ENCODE measurements around the gene FADD. TPM values are rescaled to one million over a fixed set of nuclear protein-coding genes. Genes with fewer than 3 reads are reported as not detected.

The FADD gene
- total RNA-seq, 1 donor from 2014 or later, result 20.0 TPM

Other genes starting within 250 kb of the FADD start
- gene ANO1, start 125.0 kb upstream of the FADD start, total RNA-seq, result 8.7 and 9.1 TPM in 2 replicates
- 70.1 and 70.8 TPM in 2 replicates for gene PPFIA1, start 67.4 kb downstream of the FADD start, total RNA-seq
- 239 and 244 TPM in 2 replicates for gene CTTN, start 195.2 kb downstream of the FADD start, total RNA-seq